NCI-H774 (cell line): ENCODE results near the gene MEDAG.
"Not testable (repeated sequence)": the region's sequence is repeated elsewhere in the genome, so short reads cannot be mapped to it uniquely, and the experiment has no call there.

Experiments
- DNase-seq: peaks from one replicate; lab custom pipeline; 2025; lab: John Stamatoyannopoulos, UW

The MEDAG gene

GRCh38 chr13:30907121-30907861 lies 1.2 kb downstream of the MEDAG start:
- DNase-seq: no peak

DNA sequence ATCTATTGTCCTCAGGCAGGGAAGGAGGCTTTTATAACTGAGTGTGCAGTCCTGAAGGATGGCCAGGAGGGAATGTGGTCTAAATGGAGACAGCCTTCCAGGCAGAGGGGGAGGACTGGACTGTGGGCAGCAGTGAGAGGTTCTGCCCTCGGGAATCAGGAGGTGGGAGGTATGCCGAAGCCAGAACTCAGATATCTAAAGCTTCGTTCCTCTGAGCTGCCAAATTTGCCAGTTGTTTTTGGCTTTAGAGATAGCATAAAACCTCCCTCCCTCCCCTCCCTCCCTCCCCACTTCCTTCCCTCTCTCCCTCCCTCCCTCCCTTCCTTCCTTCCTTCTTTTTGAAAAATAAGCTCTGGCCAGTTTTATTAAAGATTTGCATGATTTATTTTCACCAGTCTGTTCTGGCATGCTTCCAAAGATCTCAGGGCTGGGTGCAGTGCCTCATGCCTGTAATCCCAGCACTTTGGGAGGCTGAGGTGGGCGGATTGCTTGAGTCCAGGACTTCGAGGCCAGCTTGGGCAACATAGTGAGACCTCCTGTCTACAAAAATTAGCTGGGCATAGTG lies 2.4 kb downstream of the MEDAG start:
- DNase-seq: no peak

DNA sequence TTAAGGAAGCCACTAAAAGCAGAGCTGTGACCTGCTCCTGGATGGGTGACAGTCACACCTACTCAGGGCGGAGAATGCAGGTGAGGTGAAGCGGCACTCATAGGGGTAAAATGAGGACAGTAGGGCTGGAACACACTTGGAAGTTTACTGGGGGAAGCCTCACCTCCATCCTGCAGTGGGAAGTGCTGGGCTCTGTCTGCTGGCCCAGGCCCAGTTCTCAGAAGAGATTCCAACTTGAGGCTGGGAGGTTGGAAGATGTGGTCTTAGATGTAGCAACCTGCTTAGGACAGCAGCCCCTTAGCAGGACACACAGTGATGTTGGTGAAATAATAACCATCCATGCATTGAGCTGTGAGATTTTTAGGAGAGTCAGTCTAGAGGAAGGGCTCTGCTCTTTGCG lies 4.6 kb downstream of the MEDAG start:
- DNase-seq: no peak

DNA sequence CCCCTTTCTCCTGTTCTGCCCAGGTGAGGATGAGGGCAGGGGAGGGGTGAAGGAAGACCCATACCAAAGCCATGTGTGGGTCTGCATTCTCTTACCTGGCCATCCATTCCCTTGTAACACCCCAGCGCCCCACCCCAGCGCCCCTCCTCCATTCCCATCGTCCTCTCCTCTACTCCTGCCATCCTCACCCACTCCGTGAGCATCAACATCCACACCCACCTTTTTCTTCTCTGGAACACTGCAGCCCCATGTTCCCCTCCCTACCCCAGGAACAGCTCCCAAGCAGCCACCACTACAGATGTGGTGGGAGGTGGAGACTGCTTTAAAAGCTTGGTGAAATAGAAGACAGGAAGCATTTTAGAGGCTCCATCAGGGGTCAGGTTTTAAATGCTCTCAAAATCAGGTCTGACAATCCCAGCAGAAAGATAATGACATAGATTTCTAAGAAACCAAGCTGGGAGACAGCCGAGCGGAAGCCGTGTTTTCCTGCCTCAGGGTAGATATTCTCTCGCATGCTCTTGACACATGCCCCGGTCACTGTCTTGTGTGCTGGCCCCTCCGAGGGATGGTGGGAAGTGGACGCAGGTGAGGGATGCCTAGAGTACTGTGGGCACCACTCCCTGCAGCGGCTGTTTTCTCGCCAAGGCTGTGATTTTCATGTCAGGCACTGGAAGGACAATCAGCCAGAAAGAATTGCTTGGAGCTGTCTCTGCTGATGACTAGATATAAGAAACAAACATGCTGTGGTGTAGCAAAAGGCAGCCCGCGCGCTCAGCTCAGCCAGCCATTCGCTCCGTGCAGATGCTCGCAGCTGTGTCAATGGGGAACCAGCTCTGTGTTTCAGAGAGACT lies 9.8 kb downstream of the MEDAG start:
- no peak for DNase-seq

DNA sequence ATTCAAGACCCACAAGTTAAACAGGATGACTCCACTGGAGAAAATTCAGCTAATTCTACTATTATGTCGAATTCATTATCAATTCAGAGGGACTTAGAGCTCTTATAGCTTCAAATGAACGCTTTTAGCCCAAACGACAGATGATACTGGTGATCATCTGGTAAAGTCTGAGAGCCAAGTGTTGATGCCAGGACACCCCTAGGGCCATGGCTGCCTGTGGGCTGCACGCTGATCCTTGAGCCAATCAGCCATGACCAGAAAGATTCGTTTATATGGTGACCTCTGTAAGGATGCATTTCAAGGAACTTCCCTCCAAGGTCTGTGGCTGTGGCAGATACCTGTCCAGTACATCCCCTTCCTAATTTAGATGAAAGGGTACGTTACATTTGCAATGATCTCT lies 10.9 kb downstream of the MEDAG start:
- no peak for DNase-seq

GRCh38 chr13:30918662-30919405 lies 12.8 kb downstream of the MEDAG start:
- no peak for DNase-seq

DNA sequence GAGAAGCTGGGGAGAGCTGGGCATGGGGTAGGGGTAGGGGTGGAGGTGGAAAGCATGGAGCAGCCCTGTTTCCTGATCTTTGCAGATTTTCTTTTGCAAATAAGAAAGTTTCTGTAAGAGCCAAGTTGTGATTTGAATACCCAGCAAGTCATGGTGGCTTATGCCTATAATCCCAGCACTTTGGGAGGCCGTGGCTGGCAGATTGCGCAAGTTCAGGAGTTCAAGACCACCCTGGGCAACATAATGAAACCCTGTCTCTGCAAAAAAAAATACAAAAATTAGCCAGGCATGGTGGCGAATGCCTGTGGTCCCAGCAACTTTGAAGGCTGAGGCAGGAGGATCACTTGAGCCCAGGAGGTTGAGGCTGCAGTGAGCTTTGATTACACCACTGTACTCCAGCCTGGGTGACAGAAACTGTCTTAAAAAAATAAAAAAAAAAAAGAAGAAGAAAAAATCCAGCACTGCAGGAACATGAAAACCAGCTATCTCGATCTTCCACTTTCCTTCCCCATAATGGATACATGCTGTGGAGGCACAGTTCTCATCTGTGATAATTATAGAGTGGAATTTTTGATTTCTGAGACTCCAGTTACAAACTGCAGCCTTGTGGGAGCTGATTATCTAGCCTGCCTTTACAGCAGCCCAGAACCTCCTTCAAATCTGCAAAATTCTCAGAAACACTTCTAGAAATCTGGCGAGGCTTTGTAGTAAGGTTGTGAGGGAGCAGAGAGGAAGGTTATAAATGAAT lies 14.3 kb downstream of the MEDAG start:
- DNase-seq: no peak

DNA sequence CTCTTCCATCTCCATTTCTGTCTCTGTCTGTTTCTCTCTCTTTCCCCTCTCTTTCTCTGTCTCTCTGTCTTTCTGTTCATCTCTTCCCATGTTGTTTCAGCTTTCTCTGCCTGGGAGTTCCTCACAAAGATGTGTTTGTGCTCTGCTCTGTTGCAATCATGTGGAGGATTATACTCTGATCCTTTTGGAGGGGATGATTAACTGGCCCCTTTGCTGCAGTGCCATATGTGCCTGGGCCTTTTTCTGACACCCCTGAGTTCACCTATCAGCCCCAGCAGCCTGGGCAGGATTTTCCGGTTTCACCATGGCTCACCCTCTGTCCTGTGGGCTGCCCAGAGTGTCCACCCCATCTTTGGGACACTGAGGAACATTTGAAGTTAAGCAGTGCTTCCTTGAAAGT lies 17.3 kb downstream of the MEDAG start:
- no peak for DNase-seq

DNA sequence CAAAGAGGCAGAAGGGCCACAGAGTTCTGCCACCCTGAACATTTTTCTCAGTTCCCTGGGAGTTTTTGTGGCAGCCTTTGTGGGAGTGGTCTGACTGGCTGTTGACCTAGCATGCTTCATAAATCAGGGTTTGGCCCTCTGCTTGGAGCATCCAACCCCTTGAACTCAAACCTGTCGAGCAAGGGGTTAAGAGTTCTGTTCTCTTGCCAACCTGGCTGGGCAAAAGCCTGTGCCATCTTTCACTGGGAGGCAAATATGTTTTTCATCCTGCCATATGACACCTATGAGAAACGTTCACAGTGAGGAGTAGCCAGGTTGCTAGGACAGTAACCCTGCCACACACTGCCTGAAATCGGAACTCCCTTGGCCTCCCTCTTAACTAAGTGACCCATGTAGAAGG lies 18.6 kb downstream of the MEDAG start:
- no peak for DNase-seq

- no peak for DNase-seq
Measured at GRCh38 chr13:30925429-30925828, 19.4 kb downstream of the MEDAG start.

- no peak for DNase-seq
Measured at GRCh38 chr13:30926781-30927180, 20.7 kb downstream of the MEDAG start.

DNA sequence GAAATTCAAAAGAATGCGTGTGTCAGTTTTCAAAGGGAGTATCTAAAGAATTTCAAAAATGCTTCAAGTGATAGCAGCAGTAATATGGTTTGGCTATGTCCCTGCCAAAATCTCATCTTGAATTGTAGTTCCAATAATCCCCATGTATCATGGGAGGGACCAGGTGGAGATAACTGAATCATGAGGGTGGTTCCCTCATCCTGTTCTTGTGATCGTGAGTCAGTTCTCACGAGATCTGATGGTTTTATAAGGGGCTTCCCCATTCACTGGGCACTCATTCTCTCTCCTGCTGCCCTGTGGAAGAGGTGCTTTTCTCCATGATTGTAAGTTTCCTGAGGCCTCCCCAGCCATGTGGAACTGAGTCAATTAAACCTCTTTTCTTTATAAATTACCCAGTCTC lies 21.1 kb downstream of the MEDAG start:
- DNase-seq: not testable (repeated sequence)

DNA sequence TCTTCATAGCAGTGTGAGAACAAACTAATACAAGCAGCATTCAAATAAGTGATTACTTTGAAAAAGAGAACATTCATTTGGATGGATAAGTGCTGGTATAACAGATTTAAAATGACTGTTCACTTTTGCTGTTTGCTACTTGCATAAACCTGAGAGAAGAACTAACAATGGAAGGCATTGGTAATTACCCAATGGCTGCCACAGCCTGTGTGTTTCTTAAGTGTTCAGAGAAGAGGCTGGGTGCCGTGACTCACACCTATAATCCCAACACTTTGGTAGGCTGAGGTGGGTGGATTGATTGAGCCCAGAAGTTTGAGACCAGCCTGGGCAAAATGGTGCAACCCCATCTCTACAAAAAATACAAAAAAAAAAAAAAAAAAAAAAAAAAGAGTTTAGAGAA lies 21.5 kb downstream of the MEDAG start:
- DNase-seq: no peak

DNA sequence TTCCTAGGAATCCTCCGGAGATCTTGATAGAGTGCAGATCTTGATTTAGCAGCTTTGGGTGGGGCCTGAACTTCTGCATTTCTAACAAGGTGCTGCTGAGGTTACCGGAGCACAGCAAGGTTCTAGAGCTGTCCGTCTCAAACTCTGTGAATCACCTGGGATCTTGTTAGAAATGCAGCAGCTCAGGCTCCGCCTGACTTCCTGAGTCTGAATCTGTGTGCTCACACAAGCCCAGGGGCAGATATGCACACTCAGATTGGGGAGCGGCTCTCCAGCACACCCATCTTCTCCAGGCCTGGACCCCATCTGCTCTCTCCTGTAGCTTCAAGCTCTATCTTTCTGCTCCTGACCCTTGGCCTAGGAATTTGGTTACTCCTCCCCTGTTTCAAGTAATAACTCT lies 22.9 kb downstream of the MEDAG start:
- DNase-seq: no peak

DNA sequence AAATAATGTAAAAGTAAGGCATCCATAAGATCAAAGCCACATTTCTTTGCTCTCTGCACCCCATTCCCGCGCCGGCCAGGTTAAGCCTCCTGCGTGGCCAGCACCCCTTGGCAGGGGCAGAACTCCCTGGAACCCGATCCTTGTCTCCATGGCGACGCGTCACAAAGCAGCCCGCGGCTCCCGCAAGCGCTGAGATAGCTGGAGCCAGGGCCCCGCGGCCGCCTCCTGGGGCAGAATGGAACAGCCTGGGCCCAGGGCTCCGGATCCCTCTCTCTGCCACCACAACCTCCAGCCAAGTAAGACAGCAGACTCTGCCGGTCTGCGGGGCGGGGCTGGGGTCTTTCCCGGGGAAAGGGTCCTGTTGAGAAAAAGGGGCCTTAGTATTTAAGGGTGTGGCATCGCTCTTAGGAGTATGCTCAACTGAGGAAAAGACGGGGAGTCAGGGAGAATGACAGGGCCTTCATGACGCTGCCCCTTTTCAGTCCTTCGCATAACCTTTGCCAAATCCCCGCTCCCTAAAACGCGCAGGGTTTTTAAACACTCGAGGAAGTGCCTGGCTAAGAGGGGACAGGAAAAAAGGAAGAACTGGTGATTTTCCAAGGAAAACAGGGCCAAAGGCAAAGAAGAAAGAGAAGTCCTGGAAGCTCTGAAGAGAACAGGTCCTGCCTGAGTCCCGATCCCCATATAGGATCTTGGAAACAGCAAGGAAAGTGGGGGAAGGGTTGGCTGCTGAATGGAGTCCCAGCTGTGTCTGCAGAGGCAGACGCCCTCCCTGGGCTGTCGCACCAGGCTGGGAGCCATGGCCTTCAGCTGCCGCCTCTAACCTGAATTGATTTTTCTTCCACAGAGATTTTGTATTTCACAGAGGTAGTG lies 26.6 kb downstream of the MEDAG start, which contains the start of gene TEX26:
Gene TEX26, plus strand, starts transcription at position 176 of the 873 bp plus-strand sequence. Its CDS starts 60 bp downstream, at position 236.
- DNase-seq: no peak

- no peak for DNase-seq
Measured at GRCh38 chr13:30933354-30933670, 27.2 kb downstream of the MEDAG start.

GRCh38 chr13:30934381-30934780 lies 28.3 kb downstream of the MEDAG start:
- DNase-seq: no peak

DNA sequence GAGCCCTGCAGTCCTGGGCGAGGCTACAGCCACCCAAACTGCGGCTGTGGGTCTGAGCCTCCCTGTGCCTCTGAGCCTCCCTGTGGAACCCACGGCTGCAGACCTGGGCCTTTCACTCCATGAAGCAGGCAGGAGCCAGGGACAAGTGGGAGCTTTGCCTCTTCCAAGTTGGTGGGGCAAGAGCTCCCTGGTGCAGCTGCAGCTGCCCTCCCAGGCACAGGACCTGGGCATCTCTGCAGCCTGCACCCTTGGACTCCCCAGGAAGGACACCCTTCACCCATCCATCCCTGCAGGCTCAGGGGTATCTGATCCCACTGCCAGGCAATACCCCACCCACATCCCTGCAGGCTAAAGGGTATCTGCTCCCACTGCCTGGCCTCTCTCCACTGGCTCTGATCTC lies 28.7 kb downstream of the MEDAG start:
- DNase-seq: no peak

DNA sequence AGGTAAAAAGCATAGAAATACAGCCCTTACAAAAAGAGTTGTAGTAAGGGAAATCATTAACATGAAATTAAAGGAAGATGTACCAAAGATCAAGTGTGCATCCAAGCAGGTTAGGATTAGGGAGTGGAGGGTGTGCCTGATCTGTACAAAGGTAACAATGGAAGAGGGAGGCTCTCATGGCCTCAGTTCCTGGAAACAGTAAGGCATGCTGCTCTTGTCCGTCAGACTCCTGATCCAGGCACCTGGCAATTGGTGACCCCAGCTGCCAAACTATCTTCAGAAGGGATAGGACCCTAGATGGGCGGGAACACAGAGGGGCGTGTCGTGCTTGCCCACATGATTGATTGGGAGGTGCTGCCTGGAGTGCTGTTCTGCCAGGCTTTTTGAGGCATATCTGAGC lies 30.9 kb downstream of the MEDAG start:
- DNase-seq: no peak

GRCh38 chr13:30943881-30944280 lies 37.8 kb downstream of the MEDAG start:
- no peak for DNase-seq
